ENCODE measurements around the gene SLC37A2.

DNA sequence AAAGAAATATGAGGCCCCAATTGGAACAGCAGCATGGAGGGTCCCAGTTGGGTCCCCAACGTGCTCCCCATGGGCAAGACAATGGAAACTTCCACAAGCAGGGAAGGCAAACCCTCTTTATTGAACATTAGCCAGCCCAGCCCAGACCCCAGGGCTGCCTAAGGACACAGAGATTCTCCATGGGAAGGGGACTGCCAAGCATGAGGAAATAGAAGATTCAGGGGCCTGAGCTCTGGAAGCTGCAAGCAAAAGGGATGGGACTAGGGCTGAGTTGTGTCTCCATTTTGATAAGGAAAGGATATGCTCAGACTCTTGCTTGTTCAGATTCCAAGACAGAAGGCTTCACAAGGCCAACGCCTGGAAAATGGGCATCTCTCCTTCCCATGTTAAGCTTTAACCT is 25.0 kb downstream of the SLC37A2 start:
- TF ChIP-seq, protein P1, sequence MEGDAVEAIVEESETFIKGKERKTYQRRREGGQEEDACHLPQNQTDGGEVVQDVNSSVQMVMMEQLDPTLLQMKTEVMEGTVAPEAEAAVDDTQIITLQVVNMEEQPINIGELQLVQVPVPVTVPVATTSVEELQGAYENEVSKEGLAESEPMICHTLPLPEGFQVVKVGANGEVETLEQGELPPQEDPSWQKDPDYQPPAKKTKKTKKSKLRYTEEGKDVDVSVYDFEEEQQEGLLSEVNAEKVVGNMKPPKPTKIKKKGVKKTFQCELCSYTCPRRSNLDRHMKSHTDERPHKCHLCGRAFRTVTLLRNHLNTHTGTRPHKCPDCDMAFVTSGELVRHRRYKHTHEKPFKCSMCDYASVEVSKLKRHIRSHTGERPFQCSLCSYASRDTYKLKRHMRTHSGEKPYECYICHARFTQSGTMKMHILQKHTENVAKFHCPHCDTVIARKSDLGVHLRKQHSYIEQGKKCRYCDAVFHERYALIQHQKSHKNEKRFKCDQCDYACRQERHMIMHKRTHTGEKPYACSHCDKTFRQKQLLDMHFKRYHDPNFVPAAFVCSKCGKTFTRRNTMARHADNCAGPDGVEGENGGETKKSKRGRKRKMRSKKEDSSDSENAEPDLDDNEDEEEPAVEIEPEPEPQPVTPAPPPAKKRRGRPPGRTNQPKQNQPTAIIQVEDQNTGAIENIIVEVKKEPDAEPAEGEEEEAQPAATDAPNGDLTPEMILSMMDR (IDR thresholded peaks at IDR 0.05; ENCODE audit: insufficient read depth, low read depth, low read length): no peak
- TF ChIP-seq EZH2 (IDR thresholded peaks at IDR 0.05; ENCODE audit: insufficient read depth, low read length): no peak
